MV-4-11 (cell line): ENCODE results near the gene TNS2.

Experiments
- DNase-seq: peaks from one replicate; lab custom pipeline; 2025; lab: John Stamatoyannopoulos, UW

TNS2 gene

DNA sequence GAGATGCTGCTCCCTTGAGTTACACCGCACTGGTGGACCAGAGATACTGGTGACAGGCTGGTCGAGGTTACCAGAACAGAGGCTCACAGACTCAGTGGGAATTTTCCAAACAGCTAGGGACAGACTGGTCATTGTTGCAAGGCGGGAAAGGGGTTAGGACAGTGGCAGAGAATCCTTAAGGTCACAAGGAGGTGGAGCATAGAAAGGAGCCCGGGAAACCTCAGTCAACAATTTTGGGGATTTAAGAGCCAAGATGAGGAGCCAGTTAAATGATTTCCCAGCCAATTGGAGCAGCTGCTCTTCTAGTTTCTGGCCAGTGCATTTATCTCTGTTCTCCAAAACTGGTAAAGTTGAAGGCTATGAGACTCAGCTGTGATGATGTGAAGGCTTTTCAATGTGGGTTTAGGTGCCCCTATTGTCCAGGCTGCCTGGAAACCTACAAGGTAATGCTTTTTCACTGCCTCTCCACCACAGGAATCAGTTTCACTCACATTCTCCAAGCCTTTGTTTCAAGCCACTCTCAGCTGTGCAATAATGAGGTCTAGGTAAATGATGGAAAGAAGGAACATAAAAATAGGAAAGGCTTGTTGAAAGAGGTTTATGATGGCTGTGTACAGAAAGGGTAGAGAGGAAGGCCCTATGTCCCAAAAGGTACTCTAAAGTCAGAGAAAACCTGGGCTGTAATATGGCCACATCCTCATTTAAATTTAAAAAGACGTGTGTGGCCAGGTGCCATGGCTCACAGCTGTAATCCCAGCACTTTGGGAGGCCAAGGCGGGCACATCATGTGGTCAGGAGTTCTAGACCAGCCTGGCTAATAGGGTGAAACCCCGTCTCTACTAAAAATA, 7.0 kb upstream of the TNS2 start:
- DNase-seq = no peak

DNA sequence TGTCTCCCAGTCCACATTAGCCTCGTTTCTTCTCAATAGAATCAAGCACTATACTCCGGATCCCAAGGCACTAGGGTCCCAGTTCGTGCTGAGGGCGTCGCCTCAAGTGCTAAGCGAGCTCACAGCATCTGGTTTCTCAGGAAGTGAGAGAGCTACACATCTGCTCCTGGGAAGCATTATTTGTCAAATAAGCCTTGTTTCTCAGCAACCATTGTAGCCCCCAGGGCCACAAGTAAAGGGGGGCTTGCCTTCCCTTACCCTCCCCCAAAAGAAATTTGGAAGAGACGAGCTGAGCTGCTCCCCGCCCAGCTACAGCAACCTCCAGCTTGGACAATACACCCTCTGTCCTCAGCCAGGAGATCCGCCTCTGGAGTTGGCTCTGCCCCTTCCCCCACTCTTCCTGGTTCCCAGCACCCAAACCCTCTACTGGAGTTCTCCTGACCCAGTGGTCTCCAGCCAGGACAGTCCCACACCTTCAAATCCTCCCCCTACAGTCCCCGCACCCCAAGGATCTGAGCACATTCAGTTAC, 5.7 kb upstream of the TNS2 start:
- peak; percentile 9 for DNase-seq

DNA sequence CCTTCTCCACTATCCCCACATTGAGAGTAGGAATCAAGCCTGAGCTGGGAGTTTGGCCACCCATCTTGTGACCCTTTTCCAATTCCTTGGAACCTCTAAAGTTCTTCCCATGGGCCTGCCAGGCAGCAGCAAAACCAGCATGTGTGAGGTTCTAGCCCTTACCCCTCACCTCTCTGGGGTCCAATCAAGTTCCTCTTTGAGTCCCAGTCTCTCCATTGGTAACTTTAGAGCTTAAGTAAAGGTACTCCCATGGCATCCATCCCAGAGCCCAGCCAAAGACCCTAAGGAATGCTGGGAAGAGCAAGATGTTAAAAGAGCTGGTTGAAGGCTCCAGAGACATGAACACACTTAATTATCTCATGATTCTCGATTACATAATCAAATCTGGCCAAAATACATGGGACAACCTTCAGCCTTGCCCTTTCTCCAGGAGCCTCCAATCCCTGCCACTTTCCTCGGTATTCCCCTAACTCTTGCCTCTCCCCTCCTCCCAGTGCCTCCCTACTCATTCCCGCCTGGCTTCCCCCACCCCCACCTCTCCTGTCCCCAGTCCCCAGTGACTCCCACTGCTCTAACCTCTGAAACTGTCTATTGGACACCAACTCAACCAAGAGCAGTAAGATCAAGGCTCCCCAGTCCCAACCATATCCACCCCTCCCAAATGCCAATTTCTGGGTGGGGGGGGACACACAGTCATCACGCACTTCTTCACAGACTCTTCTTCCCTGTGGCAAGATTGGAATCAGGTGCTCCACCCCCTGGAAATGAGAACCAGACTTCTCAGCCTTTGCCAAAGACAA, 4.8 kb upstream of the TNS2 start:
- DNase-seq = no peak

DNA sequence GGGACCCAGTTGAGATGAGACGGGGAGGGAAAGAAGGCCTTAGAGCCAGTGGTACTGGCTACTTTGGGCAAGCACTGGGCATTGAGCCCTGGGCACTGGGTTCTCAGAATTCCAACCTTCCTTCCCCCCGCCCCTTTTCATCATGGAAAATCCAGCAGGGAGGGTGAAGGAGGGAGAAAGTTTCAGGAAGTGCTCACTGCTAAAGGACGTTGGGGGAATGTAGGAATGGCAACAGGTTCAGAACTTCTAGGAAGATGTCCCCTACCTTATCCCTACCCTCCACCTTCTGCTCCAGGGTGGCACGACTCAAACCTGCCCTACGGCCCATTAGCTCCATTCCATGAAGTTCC, 4.2 kb upstream of the TNS2 start:
- DNase-seq = no peak

DNA sequence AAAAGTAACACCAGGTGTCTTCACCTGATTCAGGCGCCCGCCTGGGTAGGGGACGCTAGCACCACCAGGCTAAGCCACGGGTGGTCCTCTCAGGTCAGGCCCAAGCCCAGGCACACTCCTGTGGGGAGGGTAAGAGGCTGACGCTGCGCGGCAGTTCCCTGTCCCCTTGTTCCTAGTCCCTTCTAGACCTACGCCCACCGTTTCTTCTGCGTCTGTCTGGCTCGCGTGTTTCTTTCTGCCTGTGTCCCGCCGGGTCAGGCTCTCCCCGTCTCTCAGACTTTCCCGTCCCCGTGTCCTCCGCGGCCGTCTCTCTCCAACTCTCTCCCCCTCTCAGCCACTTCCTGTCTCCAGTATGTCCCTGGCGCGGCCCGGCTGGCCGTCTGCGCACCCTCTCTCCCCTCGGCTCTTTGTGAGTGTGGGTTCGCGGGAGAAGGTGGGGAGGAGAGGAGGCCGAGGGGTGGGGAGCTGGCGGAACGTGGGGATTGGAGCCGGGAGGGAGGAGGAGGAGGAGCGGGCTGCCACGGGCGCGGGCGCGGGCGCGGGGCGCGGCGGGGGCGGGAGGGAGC, 3.1 kb upstream of the TNS2 start:
- peak; percentile 40 for DNase-seq

DNA sequence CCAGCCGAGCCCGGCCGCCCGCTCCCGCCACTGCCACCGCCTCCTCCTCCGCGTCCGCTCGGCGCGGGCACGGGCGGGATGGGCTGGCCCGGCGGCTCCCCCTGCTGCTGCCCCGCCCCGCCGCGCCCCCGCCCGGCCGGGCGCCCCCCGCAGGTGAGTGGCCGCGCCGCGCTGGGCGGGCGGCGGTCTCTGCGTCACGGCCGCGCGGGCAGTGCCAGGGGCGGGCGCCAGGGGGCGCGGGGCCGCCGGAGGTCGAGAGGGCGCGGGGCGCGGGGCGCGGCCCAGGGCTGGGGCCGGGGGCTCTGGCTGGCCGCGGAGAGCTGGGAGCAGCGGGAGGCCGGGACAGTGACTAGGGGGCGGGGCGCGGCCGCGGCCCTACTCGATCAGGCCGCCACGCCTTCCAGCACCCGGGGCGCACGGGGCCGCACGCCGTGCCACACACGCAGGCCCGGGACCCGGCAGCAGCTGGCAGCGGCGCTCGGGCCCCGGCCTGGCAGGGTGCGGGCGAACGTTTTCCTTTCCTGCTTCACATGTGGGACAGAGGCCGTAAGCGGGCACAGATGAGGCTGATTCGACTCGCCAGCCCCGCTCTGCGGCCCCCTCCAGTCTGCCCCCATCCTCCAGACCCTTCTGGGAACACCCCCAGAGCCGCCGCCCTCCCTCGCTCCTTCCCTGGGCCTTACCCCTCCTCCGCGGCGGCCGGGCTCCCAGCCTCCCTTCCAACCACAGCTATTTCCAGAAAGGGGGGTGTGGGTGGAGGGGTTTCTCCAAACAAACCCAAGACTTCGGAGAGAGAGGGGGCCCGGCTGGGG, 2.4 kb upstream of the TNS2 start:
- DNase-seq = peak; percentile 16

DNA sequence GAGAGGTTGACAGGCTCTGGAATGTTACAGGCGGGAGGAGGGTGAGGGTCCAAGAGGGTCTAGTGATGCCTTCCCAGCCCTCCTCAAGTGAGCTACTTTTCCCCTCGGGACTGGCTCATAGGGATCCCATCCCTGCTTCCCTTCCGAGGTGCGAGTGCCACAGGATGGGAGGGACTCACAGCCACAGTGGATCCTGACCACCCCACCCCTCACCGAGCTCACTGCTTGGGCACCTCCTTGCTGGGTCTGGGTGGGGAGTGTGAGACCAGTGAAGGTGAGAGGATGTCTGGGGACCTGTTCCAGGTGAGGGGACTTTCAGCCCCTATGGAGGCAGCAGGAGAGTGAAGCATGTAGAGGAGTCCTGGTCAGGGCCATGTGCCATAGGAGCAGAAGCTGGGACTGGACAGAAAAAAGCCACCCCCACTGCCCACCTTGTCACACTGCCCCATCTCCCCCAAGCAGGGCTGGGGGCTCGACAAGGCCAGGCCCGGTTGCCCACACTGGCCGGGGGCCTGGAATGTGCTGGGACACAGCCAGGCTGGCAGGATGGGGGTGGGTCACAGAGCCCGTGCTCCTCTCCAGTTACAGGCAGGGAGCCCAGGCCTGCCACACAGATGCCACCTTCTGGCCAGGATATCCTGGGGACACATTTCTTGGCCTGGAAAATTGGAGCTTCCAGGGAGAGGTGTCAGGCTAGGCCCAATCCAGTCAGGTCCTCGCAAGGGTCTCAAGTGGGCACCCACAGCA, 1.7 kb upstream of the TNS2 start:
- no peak for DNase-seq

DNA sequence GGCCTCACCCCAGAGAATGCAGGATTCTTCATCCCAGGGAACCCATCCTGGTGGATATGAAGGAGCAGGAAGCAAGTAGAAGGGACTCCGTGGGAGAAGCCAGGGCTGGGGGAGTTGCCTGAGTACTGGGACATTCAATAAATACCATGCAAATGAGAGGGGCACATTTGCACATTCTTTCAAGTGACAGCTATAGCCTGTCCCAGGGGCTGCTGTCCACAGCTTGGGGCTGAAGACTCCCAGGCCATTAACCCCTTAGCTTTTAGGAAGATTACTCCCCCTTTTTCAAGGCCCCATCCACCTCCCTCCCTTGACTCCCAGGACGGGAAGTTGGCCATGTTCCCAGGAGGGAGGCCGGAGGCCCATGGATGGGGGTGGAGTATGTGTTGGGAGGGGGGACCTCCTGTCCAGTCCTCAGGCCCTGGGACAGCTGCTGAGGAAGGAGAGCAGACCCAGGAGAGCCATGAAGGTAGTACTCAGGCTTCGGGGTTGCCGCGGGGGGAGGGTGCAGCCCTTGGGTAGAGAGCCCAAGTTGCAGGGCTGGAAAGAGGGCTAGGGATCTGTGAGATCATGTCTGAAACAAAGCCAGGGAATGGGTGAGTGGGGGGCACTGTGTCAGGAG, 974 bp upstream of the TNS2 start:
- no peak for DNase-seq

DNA sequence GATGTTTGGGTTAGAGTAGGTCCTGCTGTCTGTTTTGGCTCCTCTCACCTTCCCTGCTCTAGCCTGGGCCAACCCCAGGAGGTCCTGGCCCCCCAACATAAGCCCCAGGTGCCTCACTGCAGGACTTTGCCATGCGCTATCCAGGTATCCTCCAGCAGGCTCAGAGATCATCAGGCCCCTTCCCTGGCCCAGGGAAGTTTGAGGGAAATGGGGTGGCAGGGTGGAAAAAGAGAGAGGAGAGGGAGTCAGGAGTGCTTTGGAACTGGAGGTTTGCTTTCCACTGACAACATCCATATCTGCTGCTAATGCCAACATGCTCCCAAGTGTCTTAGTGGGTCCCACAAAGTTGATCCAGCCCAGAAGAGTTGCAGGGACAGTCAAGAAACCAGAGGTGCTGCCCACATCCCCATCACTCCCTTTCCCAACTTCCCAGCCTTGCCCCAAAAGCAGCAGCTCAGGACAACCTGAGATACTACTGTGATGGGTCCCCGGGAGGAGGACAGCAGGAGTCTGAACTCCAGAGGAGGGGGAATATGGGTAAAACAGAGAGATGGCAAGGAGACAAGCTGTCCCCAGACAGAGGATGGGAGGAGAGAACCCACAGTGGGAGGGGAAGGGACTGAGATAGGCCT, 677 bp downstream of the TNS2 start:
- no peak for DNase-seq

DNA sequence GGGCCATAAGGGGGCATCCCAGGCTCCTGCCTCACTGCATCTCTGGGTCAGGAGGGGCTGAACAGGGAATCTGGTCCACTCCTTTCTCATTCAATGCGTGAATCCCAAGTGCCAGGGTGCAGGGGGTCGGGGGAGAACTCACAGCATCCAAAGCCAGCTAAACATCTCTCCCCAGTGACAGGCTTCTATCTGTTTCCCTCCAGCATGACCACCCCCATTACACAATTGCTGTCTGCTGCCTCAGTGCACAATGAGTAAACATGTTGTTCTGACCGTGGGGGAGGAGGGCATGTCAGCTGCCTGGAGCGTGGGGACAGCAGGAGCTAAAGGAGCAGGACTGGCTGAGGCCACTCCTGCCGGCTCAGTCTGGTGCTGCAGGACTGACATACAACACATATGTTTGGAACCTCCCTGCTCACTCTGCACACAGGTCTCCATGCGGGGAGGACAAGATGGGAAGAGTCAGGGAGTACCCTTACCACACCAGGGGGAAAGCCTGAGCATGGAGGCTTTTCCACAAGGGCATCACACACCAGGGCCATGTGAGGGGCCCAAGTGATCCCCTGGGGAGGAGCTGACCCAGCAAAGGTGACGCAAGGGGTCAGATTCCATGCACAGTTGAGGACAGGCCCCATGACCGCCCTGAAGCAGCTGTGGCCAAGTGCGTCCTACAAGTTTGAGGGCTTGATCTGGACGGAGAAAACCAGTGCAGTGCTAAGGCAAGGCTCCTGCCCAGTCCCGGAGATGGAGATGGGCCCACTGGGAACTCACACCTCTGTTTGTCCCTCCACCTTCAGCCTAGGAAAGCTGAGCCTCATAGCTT, 1.4 kb downstream of the TNS2 start:
- peak; percentile 16 for DNase-seq

DNA sequence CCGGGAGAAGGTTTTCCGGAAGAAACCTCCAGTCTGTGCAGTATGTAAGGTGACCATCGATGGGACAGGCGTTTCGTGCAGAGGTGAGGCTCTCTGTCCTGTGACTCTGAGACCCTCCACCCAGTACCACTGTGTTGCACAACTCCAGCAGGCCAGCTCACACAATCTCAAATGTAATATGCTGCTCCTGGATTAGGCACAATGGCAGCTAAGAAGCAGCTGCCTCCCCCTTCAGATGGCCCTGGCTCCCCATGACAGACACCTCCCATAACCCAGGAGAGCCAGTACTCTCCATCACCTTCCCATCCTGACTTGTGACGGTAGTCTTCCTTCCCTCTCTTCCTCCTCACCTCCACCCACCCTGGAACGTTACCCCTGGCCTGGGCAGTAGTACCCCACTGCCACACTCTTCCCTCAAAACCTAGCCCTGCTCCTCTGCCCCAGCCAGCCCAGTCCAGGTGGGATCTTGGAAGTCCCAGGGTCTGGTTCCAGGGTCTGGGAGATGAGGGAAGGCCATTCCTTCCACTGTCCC, 2.1 kb downstream of the TNS2 start:
- DNase-seq = no peak

DNA sequence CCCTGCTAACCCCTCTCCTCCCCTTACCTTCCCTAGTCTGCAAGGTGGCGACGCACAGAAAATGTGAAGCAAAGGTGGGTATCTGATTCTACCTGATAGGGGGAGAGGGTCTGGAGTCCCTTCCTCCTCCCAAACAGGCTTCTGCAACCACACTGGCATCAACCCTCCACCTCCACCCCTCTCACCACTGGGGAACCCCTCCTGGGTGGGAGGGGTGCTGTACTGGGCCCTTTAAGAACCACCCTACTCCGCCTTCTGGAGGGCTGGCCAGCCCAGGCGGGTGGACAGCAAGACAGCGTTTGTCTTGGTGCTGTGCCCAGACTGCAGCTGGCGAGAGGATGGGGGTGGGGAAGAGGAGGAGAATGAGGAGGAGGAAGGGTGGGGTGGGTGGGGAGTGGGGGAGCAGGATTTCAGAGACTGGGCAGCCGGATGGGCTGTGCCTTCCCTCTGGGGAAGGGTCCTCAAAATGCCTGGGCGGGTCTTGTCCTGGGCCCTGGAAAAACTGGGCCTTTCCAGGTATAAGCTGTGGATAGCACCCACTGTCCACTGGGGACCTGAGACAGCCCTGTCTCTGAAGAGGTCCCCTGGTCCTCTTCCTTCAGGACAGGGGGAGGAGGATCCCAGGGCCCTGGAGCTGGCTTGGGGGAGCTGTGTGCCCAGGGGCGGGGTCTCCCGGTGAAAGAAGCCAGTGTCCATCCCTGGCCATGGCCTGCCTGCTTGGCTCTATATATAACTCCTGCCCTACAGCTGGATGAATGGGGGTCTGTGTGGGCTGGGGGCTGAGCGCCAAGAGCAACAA, 2.8 kb downstream of the TNS2 start:
- no peak for DNase-seq

DNA sequence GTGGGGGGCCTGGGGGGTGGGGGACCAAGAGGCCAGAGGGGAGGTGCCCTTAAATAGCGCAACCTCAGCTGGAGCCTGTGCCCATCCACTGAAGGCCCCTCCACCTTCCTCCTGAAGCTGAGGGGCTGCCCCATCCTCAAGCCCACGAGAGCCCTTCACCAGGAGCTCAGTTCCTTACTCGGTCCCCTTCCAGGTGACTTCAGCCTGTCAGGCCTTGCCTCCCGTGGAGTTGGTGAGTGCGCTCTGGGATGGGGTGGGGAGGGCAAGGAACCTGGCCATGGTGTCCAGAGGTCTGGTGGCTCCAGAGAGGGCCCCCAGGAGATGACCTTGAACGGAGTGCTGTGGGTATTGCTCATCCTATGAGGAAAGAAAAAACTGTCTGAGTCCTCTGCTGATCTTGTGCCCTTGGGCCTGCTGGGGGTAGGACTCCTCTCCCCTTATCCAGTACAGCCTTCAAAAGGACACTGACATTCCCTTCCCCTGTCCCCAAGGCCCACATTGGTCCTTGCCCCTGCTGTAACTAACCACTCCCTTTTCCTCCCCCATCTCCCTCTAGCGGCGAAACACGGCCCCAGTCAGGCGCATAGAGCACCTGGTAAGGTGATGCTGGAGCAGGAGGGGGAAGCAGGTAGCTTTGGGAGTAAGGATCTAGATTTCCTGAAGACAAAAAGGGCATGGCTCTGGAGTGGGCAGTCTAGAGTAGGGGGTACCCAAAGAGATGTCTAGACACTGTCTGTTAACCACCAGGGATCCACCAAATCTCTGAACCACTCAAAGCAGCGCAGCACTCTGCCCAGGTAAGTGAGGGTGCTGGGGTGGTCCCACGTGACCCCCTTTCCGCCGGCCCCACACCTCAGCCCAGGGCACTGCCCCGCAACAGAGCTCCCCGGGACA, 3.6 kb downstream of the TNS2 start:
- peak; percentile 4 for DNase-seq

DNA sequence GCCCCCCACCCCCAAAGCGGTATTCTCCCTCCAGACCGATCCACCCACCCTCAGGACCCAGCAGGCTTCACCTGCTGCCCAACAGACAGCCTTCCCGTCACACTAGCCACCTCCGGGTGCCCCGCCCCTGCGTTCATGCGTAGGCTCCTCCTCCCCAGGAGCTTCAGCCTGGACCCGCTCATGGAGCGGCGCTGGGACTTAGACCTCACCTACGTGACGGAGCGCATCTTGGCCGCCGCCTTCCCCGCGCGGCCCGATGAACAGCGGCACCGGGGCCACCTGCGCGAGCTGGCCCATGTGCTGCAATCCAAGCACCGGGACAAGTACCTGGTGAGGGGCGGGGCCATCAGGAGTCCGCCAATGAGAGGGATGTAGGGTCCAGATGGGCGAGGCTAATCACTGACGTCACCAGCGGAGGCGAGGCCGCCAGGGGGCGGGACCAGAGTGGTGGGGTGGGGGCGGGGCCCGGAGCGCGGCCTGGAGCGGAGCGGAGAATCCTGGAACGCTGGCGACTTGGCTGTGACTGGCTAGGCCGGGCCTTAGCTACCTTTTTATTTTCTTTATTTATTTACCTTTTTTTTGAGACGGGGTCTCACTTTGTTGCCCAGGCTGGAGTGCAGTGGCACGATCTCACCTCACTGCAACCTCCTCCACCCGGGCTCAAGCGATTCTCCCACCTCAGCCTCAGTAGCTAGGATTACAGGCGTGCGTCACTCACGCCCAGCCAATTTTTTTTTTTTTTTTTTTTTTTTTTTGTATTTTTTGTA, 4.4 kb downstream of the TNS2 start:
- DNase-seq = peak; percentile 79

DNA sequence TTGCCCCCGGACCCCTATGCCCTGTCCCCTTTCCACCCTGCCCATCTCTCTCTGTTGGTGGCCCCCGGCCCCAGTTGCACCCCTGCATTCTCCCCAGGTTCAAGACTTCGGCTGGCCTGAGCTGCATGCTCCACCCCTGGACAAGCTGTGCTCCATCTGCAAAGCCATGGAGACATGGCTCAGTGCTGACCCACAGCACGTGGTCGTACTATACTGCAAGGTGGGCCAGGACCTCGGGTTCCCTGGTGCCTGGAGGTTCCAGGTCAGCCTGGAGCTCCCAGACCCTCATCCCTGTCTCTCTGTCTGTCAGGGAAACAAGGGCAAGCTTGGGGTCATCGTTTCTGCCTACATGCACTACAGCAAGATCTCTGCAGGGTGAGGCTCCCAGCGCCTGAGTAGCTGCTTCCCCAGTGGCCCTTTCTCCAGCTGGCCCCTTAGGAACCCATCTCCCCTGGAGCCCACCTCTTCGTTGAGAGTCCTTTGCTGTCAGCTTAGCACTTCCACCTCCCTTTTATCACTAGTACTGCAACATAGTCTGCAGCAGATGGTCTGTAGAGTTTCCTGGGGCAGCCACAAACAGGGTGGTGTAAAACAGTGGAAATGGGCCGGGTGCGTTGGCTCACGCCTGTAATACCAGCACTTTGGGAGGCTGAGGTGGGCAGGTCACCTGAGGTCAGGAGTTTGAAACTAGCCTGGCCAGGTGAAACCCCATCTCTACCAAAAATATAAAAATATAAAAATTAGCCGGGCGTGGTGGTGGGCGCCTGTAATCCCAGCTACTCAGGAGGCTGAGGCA, 5.8 kb downstream of the TNS2 start:
- DNase-seq = no peak

DNA sequence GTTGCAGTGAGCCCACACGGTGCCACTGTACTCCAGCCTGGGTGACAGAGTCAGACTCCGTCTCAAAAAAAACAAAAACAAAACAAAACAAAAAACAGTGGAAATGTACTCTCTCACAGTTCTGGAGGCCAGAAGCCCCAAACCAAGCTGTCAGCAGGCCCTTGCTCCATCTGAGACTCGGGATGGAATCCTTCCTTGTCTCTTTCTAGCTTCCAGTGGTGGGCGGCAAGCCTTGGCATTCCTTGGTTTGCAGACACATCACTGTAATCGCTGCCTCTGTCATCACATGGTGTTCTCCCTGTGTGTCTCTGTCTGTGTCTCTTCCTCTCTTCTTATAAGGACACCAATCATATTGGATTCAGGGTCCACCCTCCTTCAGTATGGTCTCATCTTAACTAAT, 6.4 kb downstream of the TNS2 start:
- DNase-seq = no peak
